RWPE2 (cell line): ENCODE results near the gene ACKR3.

Source experiments
- ATAC-seq: fragments of 200-7000 bp; cut with Tn5 transposase; 3 replicates; pipeline ENCODE4 v1.9.1; 2021; ENCODE audit warnings: low read depth
- DNase-seq: peaks from one replicate; pipeline ENCODE4 v3.0.0-alpha.2; 2020; ENCODE audit warnings: low spot score
- H3K27ac ChIP-seq: fragments of 450-650 bp; 2 replicates; pipeline ENCODE4 v1.5.1; 2017; ENCODE audit warnings: mild to moderate bottlenecking; ENCODE audit not compliant: poor library complexity, severe bottlenecking
- H3K27me3 ChIP-seq: fragments of 250-450 bp; sonication (Bioruptor Pico); 2 replicates; pipeline ENCODE4 v1.5.1; 2021; ENCODE audit warnings: mild to moderate bottlenecking, moderate library complexity; ENCODE audit not compliant: insufficient read depth, poor library complexity, severe bottlenecking
- H3K36me3 ChIP-seq: fragments of 250-450 bp; sonication (Bioruptor Pico); 2 replicates; pipeline ENCODE4 v1.5.1; 2020; ENCODE audit warnings: low read depth, mild to moderate bottlenecking, moderate library complexity
- H3K4me1 ChIP-seq: fragments of 250-450 bp; sonication (Bioruptor Pico); 2 replicates; pipeline ENCODE4 v1.5.1; 2021; ENCODE audit warnings: mild to moderate bottlenecking, moderate library complexity; ENCODE audit not compliant: insufficient read depth, poor library complexity, severe bottlenecking
- H3K4me3 ChIP-seq: fragments of 250-450 bp; sonication (Bioruptor Pico); 2 replicates; pipeline ENCODE4 v1.5.1; 2021; ENCODE audit warnings: mild to moderate bottlenecking, moderate library complexity; ENCODE audit not compliant: severe bottlenecking
- H3K9me3 ChIP-seq: fragments of 250-450 bp; sonication (Bioruptor Pico); 2 replicates; pipeline ENCODE4 v1.5.1; 2021; ENCODE audit warnings: mild to moderate bottlenecking, moderate library complexity; ENCODE audit not compliant: severe bottlenecking
- TF ChIP-seq, protein P1 (sequence below): fragments of 450-650 bp; IDR thresholded peaks from one replicate; pipeline ENCODE4 v1.5.1; 2017; ENCODE audit warnings: mild to moderate bottlenecking, moderate library complexity; ENCODE audit not compliant: poor library complexity, severe bottlenecking

The ACKR3 gene

DNA sequence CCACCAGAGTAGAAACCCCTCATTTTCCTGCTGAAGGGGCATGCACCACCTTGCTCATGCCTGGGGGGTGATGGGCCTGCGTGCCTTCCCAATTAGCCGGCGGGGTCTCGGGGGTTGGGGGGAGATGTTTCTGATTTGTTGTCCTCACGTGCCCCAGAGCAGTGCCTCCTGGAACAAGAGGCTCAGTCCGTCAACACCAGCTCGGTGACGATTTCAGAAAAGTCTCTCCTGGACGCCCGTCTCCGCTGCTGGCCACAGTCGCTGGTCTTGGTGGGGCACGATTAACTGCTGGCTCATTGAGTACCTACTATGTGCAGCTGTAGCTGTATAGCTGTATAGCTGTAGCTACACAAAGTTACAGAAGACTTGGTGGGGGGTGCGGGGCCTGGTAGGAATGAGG is 4.4 kb downstream of the ACKR3 start:
- ATAC-seq: no peak

DNA sequence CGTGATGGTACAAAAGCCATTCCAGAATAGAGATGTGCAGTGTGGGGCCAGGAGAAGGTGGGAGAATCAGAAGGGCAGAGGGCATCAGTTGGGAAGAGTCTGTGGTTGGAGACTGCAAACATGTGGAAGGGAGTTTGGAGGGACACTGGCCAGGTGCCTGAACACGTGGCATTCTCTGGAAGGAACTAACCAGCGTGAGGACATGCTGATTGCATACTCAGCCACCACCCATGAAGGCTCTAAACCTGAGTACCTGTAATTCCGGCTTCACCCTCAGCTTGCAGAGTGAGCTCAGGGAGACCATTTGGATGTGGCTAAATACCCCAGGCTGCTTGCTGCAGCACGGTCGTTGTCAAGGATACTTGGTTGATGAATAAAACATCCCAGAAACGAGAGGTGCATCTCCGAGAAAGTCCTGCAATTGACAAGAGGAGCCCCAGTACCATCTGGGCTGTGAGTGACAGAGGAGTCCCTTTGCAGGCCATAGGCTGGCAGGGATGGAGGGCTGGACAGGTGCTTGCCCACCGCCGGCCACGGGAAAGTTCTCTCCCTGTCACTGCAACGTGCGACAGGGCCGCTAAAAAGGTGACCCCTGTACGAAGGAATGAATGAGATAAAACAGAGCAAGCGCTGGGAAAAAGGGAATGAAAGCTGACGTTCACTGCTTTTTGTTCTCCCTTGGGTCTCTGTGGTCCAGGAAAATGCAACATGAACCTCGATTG is 5.0 kb downstream of the ACKR3 start:
- ATAC-seq: no peak
- TF ChIP-seq, protein P1, sequence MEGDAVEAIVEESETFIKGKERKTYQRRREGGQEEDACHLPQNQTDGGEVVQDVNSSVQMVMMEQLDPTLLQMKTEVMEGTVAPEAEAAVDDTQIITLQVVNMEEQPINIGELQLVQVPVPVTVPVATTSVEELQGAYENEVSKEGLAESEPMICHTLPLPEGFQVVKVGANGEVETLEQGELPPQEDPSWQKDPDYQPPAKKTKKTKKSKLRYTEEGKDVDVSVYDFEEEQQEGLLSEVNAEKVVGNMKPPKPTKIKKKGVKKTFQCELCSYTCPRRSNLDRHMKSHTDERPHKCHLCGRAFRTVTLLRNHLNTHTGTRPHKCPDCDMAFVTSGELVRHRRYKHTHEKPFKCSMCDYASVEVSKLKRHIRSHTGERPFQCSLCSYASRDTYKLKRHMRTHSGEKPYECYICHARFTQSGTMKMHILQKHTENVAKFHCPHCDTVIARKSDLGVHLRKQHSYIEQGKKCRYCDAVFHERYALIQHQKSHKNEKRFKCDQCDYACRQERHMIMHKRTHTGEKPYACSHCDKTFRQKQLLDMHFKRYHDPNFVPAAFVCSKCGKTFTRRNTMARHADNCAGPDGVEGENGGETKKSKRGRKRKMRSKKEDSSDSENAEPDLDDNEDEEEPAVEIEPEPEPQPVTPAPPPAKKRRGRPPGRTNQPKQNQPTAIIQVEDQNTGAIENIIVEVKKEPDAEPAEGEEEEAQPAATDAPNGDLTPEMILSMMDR: no peak
- H3K27me3 ChIP-seq: no peaks in the 10 kb centered on the region

More for the DNA sequence above, 4.4 kb downstream of the ACKR3 start:
- H3K4me3 ChIP-seq: no peak overlapping the region
- H3K27ac ChIP-seq: no peak overlapping the region
- H3K36me3 ChIP-seq: no peaks in the 10 kb centered on the region
- TF ChIP-seq, protein P1: no peak
- H3K9me3 ChIP-seq: no peaks in the 10 kb centered on the region
- peaks cover 4% of the 10 kb centered on the region for H3K27me3 ChIP-seq
- H3K4me1 ChIP-seq: no peaks in the 10 kb centered on the region
- DNase-seq: no peak

DNA sequence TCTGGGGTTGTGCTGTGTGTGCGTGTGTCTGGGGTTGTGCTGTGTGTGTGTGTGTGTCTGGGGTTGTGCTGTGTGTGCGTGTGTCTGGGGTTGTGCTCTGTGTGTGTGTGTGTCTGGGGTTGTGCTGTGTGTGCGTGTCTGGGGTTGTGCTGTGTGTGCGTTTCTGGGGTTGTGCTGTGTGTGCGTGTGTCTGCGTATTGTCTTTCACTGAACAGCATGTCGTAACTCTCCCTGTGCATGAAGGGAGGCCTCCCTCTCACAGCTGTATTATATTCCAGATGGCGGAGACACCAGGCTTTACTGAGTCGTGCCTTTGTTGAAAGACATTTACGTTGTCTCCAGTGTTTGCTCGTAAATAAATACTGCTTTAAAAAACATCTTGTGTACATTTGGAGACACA is 5.9 kb downstream of the ACKR3 start:
- no peaks in the 10 kb centered on the region for H3K4me1 ChIP-seq
- no peaks in the 10 kb centered on the region for H3K36me3 ChIP-seq
- H3K4me3 ChIP-seq: no peak overlapping the region
- DNase-seq: no peak
- no peaks in the 10 kb centered on the region for H3K27me3 ChIP-seq
- no peaks in the 10 kb centered on the region for H3K9me3 ChIP-seq
- TF ChIP-seq, protein P1: no peak
- no peak for ATAC-seq
- no peak overlapping the region for H3K27ac ChIP-seq

More for the DNA sequence above, 5.0 kb downstream of the ACKR3 start:
- Histone ChIP-seq H3K27ac (no peak overlapping the region), H3K9me3 (no peaks in the 10 kb centered on the region), H3K4me3 (no peak overlapping the region), H3K36me3 (no peaks in the 10 kb centered on the region), H3K4me1 (no peaks in the 10 kb centered on the region)
- no peak for DNase-seq

DNA sequence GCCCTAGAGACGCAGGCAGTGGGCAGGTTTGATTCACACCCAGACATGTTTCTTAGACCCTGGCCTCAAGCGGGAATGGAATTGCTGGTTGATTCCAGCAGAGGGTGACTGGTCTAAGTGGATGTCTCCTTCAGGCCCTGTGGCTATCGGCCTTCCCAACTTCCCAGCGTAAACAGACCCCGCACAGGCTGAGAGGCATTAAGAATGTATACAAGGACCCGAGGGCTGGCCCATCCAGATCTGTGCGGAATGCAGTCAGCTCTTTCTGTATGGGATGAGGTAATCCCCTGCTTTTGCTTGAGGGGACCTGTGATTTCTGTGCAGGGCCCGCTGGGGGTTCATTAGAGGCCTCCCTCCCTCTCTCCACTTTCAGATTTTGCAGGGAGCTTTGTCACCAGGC is 6.5 kb downstream of the ACKR3 start:
- no peaks in the 10 kb centered on the region for H3K36me3 ChIP-seq
- no peak for DNase-seq
- no peaks in the 10 kb centered on the region for H3K27me3 ChIP-seq
- ATAC-seq: no peak
- no peak overlapping the region for H3K27ac ChIP-seq
- no peaks in the 10 kb centered on the region for H3K9me3 ChIP-seq
- TF ChIP-seq, protein P1: no peak
- no peaks in the 10 kb centered on the region for H3K4me1 ChIP-seq
- no peak overlapping the region for H3K4me3 ChIP-seq

DNA sequence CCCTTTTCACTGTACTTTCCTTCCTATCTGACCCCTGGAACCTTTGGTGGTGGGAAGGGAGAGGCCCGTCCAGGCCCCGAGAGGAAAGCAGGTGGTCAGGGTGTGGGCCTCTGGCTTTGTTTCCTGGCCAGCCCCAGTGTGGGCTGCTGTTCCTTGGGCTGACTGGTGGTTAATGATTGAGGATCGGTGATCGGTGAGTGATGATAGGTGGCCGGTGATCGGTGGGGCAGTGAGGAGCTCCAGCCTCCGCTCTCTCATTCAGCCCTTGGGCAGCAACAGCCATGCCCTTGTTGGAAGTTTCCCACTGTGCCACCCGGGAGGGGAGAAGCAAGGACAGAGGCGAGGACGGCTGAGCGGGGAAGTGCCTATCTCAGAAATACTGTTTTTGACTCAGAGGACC is 7.3 kb downstream of the ACKR3 start:
- Histone ChIP-seq H3K27ac (no peak overlapping the region), H3K4me3 (no peak overlapping the region), H3K9me3 (no peaks in the 10 kb centered on the region), H3K4me1 (no peaks in the 10 kb centered on the region), H3K36me3 (no peaks in the 10 kb centered on the region), H3K27me3 (no peaks in the 10 kb centered on the region)
- TF ChIP-seq, protein P1: no peak
- DNase-seq (no peak), ATAC-seq (no peak)
